ENCODE measurements around the gene ARL16. TPM values are rescaled to one million over a fixed set of nuclear protein-coding genes. Genes with fewer than 3 reads are reported as not detected.
A peak's percentile ranks its signal among the peaks of the same experiment; 100 is the strongest.
"Not testable (repeated sequence)": the region's sequence is repeated elsewhere in the genome, so short reads cannot be mapped to it uniquely, and the experiment has no call there.

The ARL16 gene
- total and polyA plus RNA-seq, 2 experiments from 2014 or later: 40.4 to 54.9 TPM

GRCh38 chr17:81675515-81676221 is 7.9 kb downstream of the ARL16 start:
- not testable (repeated sequence) for H3K4me1 ChIP-seq (ENCODE audit: insufficient read depth); H4K20me1 ChIP-seq (replicated peaks; ENCODE audit: insufficient read depth); H3K4me2 ChIP-seq; H3K9me2 ChIP-seq (ENCODE audit: insufficient read depth); H3K4me3 Mint-ChIP-seq; H3K27me3 ChIP-seq (ENCODE audit: insufficient read depth); H3K27ac Mint-ChIP-seq; H3K79me2 ChIP-seq (replicated peaks; ENCODE audit: insufficient read depth); H3K4me3 ChIP-seq; H2AFZ ChIP-seq; H3K4me1 Mint-ChIP-seq; H3K9me3 Mint-ChIP-seq
- DNase-seq (ENCODE audit: low spot score) (peak; percentile 39), ATAC-seq (peak; percentile 28)
- H3K36me3 Mint-ChIP-seq (ENCODE audit: low read depth): peaks cover 42% of the 10 kb centered on the region
- TF ChIP-seq CTCF (conservative IDR thresholded peaks at IDR 0.05; ENCODE audit: low read depth in 2 of 2): peak; percentile 55 to 56
- peak overlapping the region; percentile 84 for H3K27ac ChIP-seq (ENCODE audit: low read depth)
- peaks cover 19% of the 10 kb centered on the region for H3K27me3 Mint-ChIP-seq (ENCODE audit: insufficient read depth, low read depth, poor library complexity)
- H3F3A ChIP-seq (replicated peaks; ENCODE audit: low read depth): peaks cover 12% of the 10 kb centered on the region; the same call in 1 of the 2 replicates
- H3K36me3 ChIP-seq (ENCODE audit: insufficient read depth): peaks cover 13% of the 10 kb centered on the region

- Histone ChIP-seq H3K4me1 (ENCODE audit: insufficient read depth) (no peaks in the 10 kb centered on the region), H3K9me2 (ENCODE audit: insufficient read depth) (no peaks in the 10 kb centered on the region), H3K27me3 (ENCODE audit: insufficient read depth) (no peaks in the 10 kb centered on the region), H4K20me1 (replicated peaks; ENCODE audit: insufficient read depth) (peaks cover 3% of the 10 kb centered on the region; the same call in 1 of the 2 replicates), H3K79me2 (replicated peaks; ENCODE audit: insufficient read depth) (peaks cover 12% of the 10 kb centered on the region), H3K27ac (ENCODE audit: low read depth) (no peak overlapping the region), H3F3A (replicated peaks; ENCODE audit: low read depth) (peaks cover 19% of the 10 kb centered on the region; the same call in 1 of the 2 replicates), H3K36me3 (ENCODE audit: insufficient read depth) (peaks cover 24% of the 10 kb centered on the region), H3K4me2 (no peak overlapping the region), H3K4me3 (no peak overlapping the region), H2AFZ (no peak overlapping the region)
- Mint-ChIP-seq H3K4me1 (peaks cover 5% of the 10 kb centered on the region; the same call in 2 of the 3 replicates), H3K27ac (no peak overlapping the region), H3K4me3 (no peak overlapping the region), H3K36me3 (ENCODE audit: low read depth) (peaks cover 60% of the 10 kb centered on the region), H3K27me3 (ENCODE audit: insufficient read depth, low read depth, poor library complexity) (peaks cover 24% of the 10 kb centered on the region), H3K9me3 (no peaks in the 10 kb centered on the region)
- ATAC-seq (no peak), DNase-seq (ENCODE audit: low spot score) (no peak)
- TF ChIP-seq ZNF114 (CRISPR knock-in tag; IDR thresholded peaks at IDR 0.05) (no peak), ETS1 (IDR thresholded peaks at IDR 0.05) (no peak), EZH2 (IDR thresholded peaks at IDR 0.05; ENCODE audit: low read depth, unreplicated experiment) (no peak), POLR2AphosphoS5 (IDR thresholded peaks at IDR 0.05; ENCODE audit: low read depth) (0 out of 2 replicates have a peak, but pooled peaks have one; percentile 10), REST (IDR thresholded peaks at IDR 0.05; ENCODE audit: unreplicated experiment) (no peak)
Measured at GRCh38 chr17:81673561-81674258, 9.9 kb downstream of the ARL16 start.

All from GM23338 (cell line).